T1000 (cell line): Measurements from ENCODE around the gene GRID1.

Experiments used
- DNase-seq: peaks from one replicate; lab custom pipeline; 2025; ENCODE audit warnings: mixed read lengths; lab: John Stamatoyannopoulos, UW

GRID1 gene

DNA sequence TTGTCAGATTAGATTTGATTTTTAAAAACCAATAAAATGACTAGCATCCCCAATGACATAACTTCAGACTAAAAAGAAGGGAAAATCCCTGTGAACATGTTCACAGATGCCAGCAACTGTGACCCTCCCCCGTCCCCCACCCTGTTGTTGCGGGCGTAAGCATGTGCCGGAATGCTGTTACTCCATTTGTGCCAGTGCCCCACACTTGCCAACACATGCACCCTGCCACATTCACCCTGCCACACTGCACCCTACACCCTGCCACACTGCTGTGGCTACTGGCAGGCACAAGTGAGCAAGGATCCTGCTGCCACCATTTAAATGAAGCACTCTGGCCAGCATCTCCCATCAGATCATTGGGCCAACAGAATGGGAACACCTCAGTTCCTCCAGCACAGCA, 540.2 kb downstream of the GRID1 start:
- DNase-seq: no peak

- DNase-seq: no peak
Measured at GRCh38 chr10:85811405-85811804, 555.2 kb downstream of the GRID1 start.

DNA sequence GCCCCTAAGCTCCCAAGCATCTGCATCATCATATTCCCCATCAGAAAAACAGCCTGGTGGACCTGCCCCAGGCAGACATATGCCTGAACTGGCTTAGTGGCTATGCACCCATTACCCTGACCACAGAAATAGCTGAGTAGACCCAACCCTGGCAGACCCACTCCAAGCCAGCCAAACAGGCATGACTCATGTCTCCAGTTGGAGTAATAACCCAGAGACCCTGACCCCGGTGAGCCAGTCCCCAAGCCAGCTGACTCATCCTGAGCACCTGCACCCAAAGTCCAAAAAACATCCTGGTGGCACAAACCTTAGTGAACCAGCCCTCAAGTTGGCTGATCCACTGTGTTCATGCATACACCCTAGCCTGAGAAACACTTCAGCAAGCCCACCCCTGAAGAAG, 555.9 kb downstream of the GRID1 start:
- DNase-seq: no peak

- no peak for DNase-seq
Measured at GRCh38 chr10:85795460-85795859, 571.1 kb downstream of the GRID1 start.

DNA sequence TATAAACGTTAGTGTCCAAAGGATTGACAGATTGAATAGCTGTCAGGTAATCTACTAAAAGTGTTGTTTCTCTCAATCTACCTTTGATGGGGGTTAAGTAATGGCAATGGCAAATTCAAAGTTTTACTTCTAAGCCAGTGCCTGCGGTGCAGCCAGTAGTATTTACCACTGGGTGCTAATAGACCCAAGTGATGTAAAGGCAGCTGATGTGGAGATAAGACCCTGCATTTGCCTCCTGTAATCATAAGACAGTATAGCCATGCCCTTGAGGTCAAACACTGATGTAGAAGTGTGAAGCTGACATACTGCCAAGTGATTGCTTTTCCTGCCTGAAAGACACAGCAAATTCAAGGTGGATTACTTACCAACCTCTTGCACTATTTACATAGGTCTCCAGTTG, 572.0 kb downstream of the GRID1 start:
- DNase-seq: no peak

DNA sequence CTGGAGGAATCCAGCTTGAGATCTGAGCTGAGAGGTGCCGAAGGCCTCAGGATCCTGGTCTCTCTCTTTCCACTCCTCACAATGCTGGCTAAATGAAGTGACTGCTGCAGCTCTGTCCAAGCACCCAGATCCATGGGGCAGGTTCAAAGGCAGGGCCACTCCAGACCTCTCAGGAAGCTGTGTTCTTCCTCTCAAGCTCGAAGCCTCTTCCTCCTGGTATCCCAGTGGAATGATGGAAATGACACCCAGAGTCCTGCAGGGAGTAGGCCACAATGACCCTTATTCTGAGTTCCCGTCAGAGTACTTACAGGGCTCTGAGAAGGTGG, 574.1 kb downstream of the GRID1 start:
- DNase-seq: no peak

DNA sequence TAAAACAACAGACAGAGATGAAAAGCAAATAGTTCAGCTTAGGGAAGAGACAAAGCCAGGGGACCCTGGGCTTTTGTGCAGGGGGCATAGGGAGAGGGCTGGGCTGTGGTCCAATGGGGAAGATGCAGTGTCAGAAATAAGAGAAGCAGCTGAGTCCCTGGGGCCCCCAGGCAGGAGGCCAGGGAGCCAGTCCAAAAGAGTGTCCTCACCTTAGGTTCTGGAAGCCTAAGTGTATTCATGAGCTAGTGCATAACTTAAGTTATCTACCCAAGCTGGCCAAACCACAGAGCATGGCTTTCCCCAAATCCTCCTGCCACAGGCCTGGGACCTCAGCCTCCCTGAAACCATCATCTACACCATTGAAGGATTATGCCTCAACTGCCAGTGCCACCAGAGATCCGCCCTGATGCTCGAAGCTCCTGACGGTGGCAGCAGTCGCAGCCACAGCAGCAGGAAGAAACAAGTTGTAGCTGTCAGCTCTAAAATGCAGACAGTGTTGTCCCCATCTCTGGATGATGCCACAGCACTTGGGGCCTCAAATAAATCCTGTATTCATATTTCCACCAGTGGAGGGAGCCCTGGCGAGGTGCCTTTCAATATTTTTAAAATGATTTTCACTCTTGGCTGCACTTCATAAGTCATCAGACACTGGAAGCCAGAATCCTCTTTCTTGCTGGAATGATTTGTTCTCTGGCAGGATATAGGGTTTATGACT, 574.6 kb downstream of the GRID1 start:
- no peak for DNase-seq

DNA sequence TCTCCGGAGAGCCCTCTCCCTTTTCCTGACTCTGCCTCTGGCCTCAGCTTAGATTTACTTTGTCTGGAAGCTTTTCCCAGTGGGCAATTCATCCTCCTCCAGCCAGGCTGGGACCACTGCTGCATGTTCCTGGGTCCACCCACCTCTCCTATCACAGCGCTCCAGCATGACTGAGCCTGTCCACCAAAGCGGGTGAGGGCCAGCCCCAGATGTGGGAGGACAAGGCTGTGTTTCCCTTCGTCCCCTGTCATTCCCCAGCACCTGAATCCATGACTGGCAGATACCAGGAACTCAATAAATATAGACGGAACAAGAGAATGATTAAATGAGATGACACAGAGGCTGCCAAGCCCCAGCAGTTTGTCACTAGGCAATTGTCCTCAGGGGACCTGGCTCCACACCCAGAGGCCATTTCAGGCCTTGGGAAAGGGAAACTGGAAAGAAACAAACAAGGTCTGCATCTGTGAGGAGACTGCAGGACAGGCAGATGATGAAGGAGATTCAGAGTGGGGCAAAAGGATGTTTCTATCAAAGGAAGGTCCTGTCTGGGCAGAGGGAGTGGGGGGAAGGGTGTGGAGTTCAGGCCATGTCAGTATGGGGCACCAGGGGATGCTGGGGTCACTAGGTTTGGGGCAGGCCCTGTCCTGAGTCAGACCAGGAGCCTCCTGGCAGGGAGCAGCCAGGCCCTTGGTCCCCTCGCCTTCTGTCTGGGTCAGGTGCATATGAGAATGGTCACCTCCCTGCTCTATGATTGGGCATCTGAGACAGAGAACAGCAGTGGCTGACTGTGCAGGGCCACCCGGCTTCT, 576.4 kb downstream of the GRID1 start:
- no peak for DNase-seq

DNA sequence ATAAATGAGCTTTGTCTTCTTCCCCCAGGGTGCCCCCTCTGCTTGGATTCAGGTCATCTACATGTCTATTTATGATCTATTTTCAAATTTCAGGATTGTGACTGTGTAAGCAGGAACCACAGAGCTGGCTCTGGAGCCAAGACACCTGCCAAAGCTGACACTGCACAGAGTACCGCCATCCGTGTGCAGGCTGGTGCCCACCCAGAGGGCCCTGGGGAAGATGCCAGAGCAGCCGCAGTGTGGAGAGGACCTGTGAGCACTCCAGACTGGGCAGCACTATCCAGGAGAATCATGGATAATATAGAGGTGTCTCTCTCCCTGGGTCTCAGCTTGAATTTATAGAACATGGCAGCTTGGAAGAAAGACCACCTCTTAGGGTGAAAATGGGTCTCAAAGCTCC, 577.5 kb downstream of the GRID1 start:
- DNase-seq: no peak

- DNase-seq: no peak
Measured at GRCh38 chr10:85788570-85788969, 578.0 kb downstream of the GRID1 start.

DNA sequence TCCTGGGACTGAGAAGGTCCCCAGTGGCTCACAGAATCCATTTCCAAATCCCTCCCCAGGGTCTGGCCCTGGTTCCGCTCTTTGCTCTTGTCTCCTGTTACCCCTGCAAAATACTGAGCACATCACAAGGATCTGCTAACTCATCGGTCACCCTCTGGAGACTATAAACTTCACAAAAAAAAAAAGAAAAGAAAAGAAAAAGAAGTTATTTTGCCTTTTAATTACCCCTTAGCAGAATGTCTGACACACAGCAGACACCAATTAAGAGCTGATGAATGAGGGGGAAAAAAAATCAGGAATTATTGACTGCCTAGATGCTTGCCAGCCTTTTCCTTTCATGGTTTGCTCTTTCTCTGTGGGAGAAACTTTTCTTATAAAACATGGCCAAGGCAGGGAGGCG, 578.7 kb downstream of the GRID1 start:
- no peak for DNase-seq

DNA sequence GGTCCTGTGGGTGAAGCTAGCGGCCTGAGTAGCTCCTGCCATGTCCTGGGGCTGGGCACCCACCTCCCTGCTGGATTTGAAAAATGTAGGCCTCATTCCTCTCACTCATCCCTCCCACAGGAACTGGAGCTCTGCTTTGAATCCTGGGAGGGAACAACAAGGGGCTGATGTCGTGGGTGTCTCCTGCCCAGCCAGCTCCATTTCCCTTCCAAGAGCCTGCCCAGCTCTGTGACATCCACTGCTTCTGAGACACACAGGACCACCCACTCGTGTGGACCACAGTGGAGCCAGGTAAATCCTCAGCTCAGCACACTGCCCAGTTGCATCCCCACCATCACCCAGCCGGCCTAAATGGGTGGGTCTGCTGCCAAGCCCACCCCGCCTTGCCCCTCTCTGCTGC, 579.2 kb downstream of the GRID1 start:
- DNase-seq: no peak

DNA sequence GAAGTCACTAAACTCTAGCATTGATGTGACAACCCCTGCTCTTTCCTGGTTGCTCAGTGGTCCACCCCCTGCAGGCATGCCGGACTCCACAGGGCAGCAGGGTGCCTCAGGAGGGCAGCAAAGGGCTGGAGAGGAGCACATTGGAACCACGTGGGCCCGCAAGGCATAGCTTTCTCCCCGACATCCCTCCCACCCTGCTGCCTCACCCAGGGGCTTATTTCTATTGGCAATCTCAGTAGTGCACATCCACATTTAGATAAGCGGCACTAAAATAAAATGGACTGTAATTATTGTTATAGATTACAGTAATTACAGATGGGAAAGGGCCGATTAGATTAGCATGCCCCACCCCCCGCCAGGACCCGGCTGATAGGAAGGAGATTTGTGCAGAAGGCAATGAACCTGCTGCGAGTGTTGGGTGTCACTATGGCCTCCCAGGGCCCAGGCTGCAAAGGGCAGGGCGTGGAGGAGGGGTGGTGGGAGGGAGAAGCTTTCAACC, 580.1 kb downstream of the GRID1 start:
- no peak for DNase-seq

DNA sequence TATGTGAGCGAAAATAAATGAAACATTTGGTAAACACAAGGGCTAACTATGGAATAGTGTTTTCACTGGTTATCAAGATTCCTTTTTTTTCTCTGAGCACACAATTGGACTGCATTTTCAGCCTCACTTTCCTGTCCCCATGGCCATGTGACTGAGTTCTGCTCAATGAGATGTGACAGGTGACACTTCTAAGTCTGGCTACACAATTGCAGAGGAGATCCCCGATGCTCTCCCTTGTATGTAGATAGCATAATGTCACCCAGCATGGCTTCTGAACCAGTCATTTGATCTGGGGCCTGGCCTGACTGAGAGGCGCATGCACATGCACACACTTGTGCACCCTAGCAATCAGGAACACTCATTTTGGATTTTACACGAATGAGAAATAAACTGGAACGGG, 581.8 kb downstream of the GRID1 start:
- DNase-seq: no peak

DNA sequence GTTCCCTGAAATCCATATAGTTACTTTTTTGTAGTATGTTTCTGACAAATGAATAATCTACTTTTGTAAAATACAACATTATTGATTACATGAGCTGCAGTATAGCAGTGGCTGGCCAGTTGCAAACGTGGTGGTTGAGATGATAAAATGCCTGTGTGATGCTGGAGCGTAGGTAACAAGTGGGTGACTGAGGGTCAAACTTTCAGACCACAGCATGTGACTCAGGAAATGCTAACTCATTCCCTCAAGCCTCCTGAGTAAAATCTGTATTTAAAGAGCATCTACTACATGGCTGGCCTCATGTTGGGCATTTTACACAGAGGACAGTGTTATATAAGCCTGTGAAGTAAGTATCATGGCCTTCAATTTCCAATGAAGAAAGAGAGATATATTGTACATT, 585.2 kb downstream of the GRID1 start:
- no peak for DNase-seq

GRCh38 chr10:85778074-85778473, 588.5 kb downstream of the GRID1 start:
- DNase-seq: no peak

DNA sequence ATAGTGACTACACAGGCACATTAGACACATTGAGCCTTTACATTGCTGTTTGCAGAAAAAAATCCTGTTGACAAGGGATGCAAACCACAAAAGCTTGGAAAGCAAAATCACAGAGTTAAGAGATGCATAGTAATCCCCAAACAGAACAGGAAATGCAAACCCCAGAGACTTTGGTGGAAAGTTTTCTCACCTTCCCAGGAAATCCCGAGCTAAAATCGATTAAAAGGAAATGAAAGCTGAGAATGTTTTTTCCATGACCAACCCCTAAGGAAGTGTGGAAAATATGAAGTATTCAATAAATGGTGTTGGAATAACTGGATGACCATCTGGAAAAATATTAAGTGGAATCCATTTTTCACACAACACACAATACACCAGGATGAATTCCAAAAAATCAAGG, 598.7 kb downstream of the GRID1 start:
- no peak for DNase-seq

DNA sequence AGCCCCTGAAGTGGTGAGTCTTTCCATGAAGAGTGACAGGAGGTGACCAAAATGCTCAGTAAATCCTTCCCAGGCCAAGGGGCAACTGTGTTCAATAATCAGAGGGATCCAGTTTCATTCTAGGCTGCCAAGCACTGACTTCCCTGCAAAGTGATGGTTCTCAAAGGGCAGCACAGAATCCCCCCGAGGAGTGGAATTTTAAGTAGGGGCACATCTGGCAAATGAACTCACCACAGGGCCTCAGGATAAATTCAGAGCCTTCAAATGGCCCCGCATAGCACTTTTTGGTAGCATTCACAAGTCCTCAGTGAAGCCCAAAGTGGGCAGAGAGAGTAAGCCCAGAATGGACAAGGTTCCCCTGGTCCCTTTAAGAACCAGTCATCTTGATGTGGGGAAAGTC, 602.5 kb downstream of the GRID1 start:
- DNase-seq: no peak

GRCh38 chr10:85761906-85762445, 604.6 kb downstream of the GRID1 start:
- no peak for DNase-seq

DNA sequence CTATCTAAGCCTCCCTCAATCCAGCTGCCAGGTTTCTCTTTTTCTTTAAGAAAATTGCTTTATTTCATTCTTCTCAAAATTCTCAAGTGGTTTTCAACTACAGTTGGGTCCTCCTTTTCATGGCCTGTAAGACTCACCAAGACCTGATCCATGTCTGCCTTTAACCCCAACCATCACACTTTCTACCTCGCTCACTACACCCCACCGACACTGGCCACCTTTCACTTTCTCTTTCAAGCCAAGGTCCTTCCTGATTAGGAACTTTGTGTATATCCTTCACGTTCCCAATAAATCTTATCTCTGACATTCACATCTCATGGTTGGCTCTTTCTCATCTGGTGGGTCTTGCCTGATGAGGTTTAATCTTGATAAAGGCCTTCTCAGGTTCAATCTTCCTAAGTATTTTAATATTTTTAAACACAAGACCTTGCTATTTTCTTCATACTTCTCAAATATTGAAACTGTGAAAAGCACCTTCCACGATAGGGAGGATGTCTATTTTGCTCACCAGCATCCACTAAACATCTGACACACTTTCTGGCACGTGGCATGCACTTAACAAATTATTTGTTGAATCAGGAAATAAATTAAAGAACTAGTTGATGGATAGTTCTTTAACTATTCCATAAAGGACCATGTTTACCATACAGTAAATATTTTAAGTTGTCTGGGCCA, 624.8 kb downstream of the GRID1 start:
- DNase-seq: no peak

GRCh38 chr10:85735997-85736396, 630.6 kb downstream of the GRID1 start:
- no peak for DNase-seq

GRCh38 chr10:85734791-85735190, 631.8 kb downstream of the GRID1 start:
- DNase-seq: no peak

DNA sequence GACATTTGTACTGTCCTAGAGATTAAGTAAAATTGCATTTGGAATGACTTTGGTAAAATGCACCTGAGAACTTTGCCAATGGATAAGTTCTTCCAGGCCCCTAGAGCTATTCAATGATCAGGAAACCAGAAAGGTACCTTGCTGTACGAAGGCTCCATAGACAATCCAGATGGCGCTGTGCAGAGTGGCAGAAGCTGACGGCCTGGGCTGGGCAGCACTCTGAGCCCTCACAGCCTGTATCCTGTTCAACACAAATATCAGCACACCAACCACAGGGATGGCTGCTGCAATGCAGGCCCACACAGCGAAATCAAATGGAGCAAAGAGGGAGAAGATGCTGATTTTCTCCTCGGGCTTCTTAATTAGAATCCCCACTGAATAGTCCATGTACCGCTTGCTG, 642.4 kb downstream of the GRID1 start:
- DNase-seq: no peak
